Uterus (tissue), 4 donors: Measurements from ENCODE around the gene TAF11L5. TPM values are rescaled to one million over a fixed set of nuclear protein-coding genes. Genes with fewer than 3 reads are reported as not detected.
A peak's percentile ranks its signal among the peaks of the same experiment; 100 is the strongest.
"Not testable (repeated sequence)": the region's sequence is repeated elsewhere in the genome, so short reads cannot be mapped to it uniquely, and the experiment has no call there.

Experiments used
- DNase-seq, 2 donors: peaks; one replicate each; pipeline ENCODE4 v3.0.0-alpha.2; 2019 to 2020
- H3K27ac ChIP-seq, 2 donors: fragments of 200-600 bp; sonication (generic); 1 replicate in 1 of 2; 2 replicates in 1 of 2; pipeline ENCODE4 v1.5.1; 2016 to 2018
- H3K27me3 ChIP-seq, 2 donors: fragments of 200-600 bp; sonication (generic); one replicate each; pipeline ENCODE4 v1.5.1; 2018 to 2019; ENCODE audit warnings: control low read depth in 1 of 2
- H3K36me3 ChIP-seq, 2 donors: fragments of 200-600 bp; sonication (generic); one replicate each; pipeline ENCODE4 v1.5.1; 2019; ENCODE audit warnings: control low read depth in 1 of 2
- H3K4me1 ChIP-seq, 2 donors: fragments of 200-600 bp; sonication (generic); one replicate each; pipeline ENCODE4 v1.5.1; 2018 to 2019; ENCODE audit warnings: control low read depth in 1 of 2
- H3K4me3 ChIP-seq, 2 donors: fragments of 200-600 bp; sonication (generic); 1 replicate in 1 of 2; 2 replicates in 1 of 2; pipeline ENCODE4 v1.5.1; 2018 to 2019; ENCODE audit warnings: mild to moderate bottlenecking in 1 of 2
- H3K9me3 ChIP-seq, 2 donors: fragments of 200-600 bp; sonication (generic); one replicate each; pipeline ENCODE4 v1.5.1; 2019; ENCODE audit warnings: control low read depth in 1 of 2
- CTCF ChIP-seq, 4 experiments: fragments of 200-600 bp in 2 of 4; fragments of 450-650 bp in 2 of 4; sonication (generic) in 2 of 4; IDR thresholded peaks; one replicate each; pipeline ENCODE4 v1.5.1; 2016 to 2019; ENCODE audit warnings: antibody characterized with exemption in 4 of 4, mild to moderate bottlenecking in 2 of 4, moderate library complexity in 1 of 4
- POLR2A ChIP-seq, 2 donors: fragments of 450-650 bp; IDR thresholded peaks; one replicate each; pipeline ENCODE4 v1.6.1; 2016; ENCODE audit warnings: antibody characterized with exemption in 2 of 2, mild to moderate bottlenecking in 1 of 2, moderate library complexity in 1 of 2
- intact Hi-C: fragments of 100-400 bp; cut with DNase I; formaldehyde crosslinking; loops from one replicate; pipeline ENCODE4 v1.15.1; 2023; ENCODE audit warnings: low total_unique reads
- total RNA-seq, 4 donors: library from RNA; depleted of rRNA in 3 of 4; stranded (reverse); fragments of >200 nt in 3 of 4; gene quantifications; one replicate each; pipeline versions ENCODE4 v1.1.0 to v1.2.4, GENCODE V29; 2014 to 2023
- donor health status: DM: yes; HTN: yes; CAD: no.

TAF11L5 gene
- total RNA-seq, 4 donors from 2014 or later, result not detected

DNA sequence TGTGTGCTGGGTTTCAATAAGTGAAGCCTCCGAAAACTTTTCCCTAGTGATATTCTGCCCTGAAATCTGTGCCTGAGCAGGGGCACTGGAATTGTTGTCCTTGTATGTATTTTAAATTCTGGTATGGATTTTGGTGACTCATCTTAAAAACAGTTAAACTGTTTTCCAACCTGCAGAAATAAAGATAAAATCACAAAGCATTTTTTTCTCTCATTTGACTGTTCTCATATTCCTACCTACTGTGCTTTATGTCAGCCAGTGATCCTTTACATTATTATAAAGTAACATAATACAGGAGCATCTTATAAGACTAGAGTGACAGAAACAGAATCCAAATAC is 37.9 kb upstream of the TAF11L5 start:
- H3K4me3 ChIP-seq, result no peak overlapping the region
- intact Hi-C loops, result no loop called here
- TF ChIP-seq CTCF (IDR thresholded peaks at IDR 0.05), result no peak
- no peak for TF ChIP-seq POLR2A (IDR thresholded peaks at IDR 0.05)
- H3K27ac ChIP-seq, result no peak overlapping the region
- H3K36me3 ChIP-seq, result no peaks in the 10 kb centered on the region
- H3K9me3 ChIP-seq, result no peaks in the 10 kb centered on the region
- H3K4me1 ChIP-seq, result no peaks in the 10 kb centered on the region
- no peak for DNase-seq
- no peaks in the 10 kb centered on the region for H3K27me3 ChIP-seq

GRCh38 chr5:17491257-17491656 is 33.8 kb upstream of the TAF11L5 start:
- H3K4me1 ChIP-seq, H3K9me3 ChIP-seq, H3K36me3 ChIP-seq, intact Hi-C loops, H3K27me3 ChIP-seq, DNase-seq, H3K27ac ChIP-seq, H3K4me3 ChIP-seq: not testable (repeated sequence)

DNA sequence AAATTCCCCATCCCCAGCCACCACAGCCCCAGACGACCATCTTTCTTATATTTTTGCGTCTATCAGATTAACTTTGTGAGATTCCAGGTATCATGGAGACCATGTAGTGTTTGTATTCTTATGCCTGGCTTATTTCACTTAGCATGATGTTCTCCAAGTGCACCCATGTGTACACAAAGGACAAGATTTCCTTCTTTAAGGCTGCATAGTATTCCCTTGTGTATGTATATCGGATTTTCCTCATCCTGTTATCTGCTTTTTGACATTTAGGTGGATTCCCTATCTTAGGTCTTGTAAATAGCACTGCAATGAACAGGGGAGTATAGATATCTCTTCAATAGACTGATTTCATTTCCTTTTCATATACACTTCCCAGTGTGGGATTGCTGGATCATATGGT is 32.3 kb upstream of the TAF11L5 start:
- no peak for DNase-seq
- TF ChIP-seq CTCF (IDR thresholded peaks at IDR 0.05), result no peak
- no peak for TF ChIP-seq POLR2A (IDR thresholded peaks at IDR 0.05)

DNA sequence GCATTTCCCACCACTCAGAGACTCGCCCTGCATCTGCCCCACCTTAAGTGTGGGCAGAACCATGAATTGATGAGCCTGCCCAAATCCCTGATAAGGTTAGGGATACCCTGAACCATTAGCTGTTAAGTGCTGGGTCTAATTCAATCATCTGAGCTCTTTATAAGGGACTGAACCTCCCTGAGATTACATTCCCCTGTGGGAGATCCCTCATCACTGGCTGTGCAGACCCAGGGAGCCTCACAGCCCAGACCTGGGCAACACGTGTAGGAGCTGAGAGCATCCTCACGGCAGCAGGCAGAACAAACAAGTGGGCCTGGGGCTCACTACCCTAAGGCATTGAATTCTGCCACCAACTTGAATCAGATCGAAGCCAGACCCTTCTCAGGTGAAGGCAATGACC is 27.6 kb upstream of the TAF11L5 start:
- DNase-seq, result no peak
- H3K36me3 ChIP-seq, result no peaks in the 10 kb centered on the region
- no peaks in the 10 kb centered on the region for H3K4me1 ChIP-seq
- TF ChIP-seq CTCF (IDR thresholded peaks at IDR 0.05) (no peak), POLR2A (IDR thresholded peaks at IDR 0.05) (no peak)
- H3K27me3 ChIP-seq, result no peaks in the 10 kb centered on the region
- H3K4me3 ChIP-seq, result no peak overlapping the region
- no peak overlapping the region for H3K27ac ChIP-seq
- no peaks in the 10 kb centered on the region for H3K9me3 ChIP-seq
- intact Hi-C loops, result no loop called here

More for the DNA sequence above, 32.3 kb upstream of the TAF11L5 start:
- no peak overlapping the region for H3K27ac ChIP-seq
- no peaks in the 10 kb centered on the region for H3K9me3 ChIP-seq
- no peaks in the 10 kb centered on the region for H3K4me1 ChIP-seq
- no peaks in the 10 kb centered on the region for H3K27me3 ChIP-seq
- H3K36me3 ChIP-seq, result no peaks in the 10 kb centered on the region
- no peak overlapping the region for H3K4me3 ChIP-seq
- intact Hi-C loops, result no loop called here

DNA sequence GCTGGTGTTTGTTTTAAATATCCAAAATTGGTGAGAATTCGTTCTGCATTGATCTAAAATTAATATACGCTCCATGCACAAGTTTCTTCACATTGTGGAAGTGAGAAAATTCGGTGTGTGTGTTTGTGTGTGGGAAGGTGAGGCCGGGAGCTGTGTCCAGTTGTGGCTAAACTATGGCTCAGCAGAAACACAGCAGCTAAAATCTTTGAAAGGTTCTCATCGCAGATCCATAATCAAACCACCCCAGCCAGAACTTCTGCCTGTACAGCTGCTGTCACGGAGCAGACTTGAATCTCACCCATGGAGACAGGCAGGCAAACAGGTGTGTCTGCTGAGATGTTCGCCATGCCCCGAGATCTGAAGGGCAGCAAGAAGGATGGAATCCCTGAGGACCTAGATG is 27.1 kb upstream of the TAF11L5 start, which contains the start of gene TAF11L2:
Gene TAF11L2 (plus strand): TSS at position 301 of the 400 bp plus-strand sequence.
- intact Hi-C loops, H3K36me3 ChIP-seq, H3K4me3 ChIP-seq, DNase-seq, H3K27me3 ChIP-seq, H3K27ac ChIP-seq, H3K4me1 ChIP-seq, H3K9me3 ChIP-seq: not testable (repeated sequence)

DNA sequence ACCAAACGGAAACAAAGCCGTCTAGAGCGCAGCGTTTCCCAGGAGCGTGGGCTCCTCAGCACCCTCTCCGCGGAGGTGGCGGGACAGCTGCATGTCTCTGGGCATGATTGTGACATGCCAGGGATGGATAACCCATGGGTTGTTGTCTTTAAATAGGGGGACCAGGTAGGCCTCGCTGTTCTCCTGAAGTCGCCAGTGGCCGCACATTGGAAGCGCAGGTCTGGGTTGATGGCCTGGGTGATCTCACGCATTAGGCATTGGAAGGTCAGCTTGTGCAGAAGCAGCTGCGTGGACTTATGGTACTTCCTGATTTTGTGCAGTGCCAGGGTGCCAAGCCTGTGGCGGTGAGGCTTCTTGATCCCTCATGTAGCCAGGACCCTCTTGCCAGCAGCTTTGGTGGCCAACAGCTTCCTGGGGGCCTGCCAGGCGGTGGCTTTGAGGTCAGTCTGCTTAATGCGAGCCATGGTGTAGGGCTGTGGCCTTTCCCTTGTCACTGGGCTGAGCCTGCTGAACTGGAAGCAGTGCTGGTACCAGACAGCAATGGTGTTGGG is 13.2 kb upstream of the TAF11L5 start:
- Histone ChIP-seq H3K36me3 (no peaks in the 10 kb centered on the region), H3K27me3 (no peaks in the 10 kb centered on the region), H3K4me3 (no peak overlapping the region), H3K9me3 (no peaks in the 10 kb centered on the region), H3K27ac (no peak overlapping the region), H3K4me1 (no peaks in the 10 kb centered on the region)
- intact Hi-C loops, result no loop called here
- no peak for DNase-seq
- no peak for TF ChIP-seq POLR2A (IDR thresholded peaks at IDR 0.05)
- TF ChIP-seq CTCF (IDR thresholded peaks at IDR 0.05), result no peak

DNA sequence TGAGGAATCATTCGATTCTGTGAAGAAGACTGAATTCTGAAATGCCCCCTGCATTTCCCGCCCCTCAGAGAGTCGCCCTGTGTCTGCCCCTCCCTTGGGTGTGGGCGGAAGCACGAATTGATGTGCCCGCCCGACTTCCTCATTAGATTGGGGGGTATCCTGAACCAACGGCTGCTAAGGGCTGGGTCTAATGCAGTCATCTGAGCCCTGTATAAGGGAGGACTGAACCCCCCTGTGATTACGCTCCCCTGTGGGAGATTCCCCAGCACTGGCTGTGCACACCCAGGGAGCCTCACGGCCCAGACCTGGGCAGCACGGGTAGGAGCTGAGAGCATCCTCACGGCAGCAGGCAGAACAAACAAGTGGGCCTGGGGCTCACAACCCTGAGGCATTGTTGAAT is 7.5 kb upstream of the TAF11L5 start:
- DNase-seq, result peak in 1 of 2 donors; percentile 25
- H3K27ac ChIP-seq, H3K27me3 ChIP-seq, H3K36me3 ChIP-seq, intact Hi-C loops, H3K9me3 ChIP-seq, H3K4me3 ChIP-seq, H3K4me1 ChIP-seq: not testable (repeated sequence)

DNA sequence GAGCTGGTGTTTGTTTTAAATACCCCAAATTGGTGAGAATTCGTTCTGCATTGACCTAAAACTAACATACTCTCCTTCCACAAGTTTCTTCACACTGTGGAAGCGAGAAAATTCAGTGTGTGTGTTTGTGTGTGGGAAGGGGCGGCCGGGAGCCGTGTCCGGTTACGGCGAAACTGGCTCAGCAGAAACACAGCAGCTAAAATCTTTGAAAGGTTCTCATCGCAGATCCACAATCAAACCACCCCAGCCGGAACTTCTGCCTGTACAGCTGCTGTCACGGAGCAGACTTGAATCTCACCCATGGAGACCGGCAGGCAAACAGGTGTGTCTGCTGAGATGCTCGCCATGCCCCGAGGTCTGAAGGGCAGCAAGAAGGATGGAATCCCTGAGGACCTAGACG is 7.0 kb upstream of the TAF11L5 start, which contains the start of gene TAF11L3:
Gene TAF11L3 (plus strand): TSS at position 301 of the 400 bp plus-strand sequence.
- H3K4me3 ChIP-seq, H3K27me3 ChIP-seq, H3K9me3 ChIP-seq, intact Hi-C loops, DNase-seq, H3K4me1 ChIP-seq, H3K27ac ChIP-seq, H3K36me3 ChIP-seq: not testable (repeated sequence)

DNA sequence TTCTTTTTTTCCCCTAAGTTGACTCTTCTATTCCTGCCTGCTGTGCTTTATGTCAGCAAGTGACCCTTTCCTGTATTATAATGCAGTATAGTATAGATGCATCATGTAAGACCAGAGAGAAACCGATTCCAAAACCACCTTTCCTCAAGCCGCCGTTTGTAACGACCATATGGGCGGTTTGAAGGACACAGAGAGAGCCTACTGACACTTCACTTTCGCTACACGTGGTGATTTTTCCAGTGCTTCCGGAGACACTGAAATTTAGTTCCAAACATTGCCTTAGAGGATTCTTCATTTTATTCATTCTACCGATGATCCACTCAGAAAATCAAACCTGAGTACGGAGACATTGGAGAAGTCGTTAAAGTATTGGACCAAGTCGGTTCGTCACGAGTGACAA is 5.5 kb upstream of the TAF11L5 start:
- H3K4me3 ChIP-seq, H3K27me3 ChIP-seq, DNase-seq, H3K9me3 ChIP-seq, H3K27ac ChIP-seq, H3K4me1 ChIP-seq, intact Hi-C loops, H3K36me3 ChIP-seq: not testable (repeated sequence)

DNA sequence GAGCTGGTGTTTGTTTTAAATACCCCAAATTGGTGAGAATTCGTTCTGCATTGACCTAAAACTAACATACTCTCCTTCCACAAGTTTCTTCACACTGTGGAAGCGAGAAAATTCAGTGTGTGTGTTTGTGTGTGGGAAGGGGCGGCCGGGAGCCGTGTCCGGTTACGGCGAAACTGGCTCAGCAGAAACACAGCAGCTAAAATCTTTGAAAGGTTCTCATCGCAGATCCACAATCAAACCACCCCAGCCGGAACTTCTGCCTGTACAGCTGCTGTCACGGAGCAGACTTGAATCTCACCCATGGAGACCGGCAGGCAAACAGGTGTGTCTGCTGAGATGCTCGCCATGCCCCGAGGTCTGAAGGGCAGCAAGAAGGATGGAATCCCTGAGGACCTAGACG is 3.5 kb upstream of the TAF11L5 start, which contains the start of gene TAF11L4:
Gene TAF11L4 (plus strand): TSS at position 301 of the 400 bp plus-strand sequence.
- H3K27ac ChIP-seq, H3K36me3 ChIP-seq, H3K4me1 ChIP-seq, H3K9me3 ChIP-seq, H3K4me3 ChIP-seq, DNase-seq, intact Hi-C loops, H3K27me3 ChIP-seq: not testable (repeated sequence)
